Muscle layer of duodenum (tissue), 2 donors: ENCODE measurements around the gene FAM240A.

Source experiments
- H3K27ac ChIP-seq: one replicate; pipeline ENCODE4 v1.7.0; 2013; ENCODE audit warnings: mild to moderate bottlenecking, low read length
- H3K27me3 ChIP-seq: one replicate; pipeline ENCODE4 v1.7.0; 2013; ENCODE audit warnings: low read depth, mild to moderate bottlenecking, control low read depth, low read length
- H3K36me3 ChIP-seq, 2 donors: one replicate each; pipeline ENCODE4 v1.7.0; 2013; ENCODE audit warnings: low read length in 2 of 2, control low read depth in 1 of 2, mild to moderate bottlenecking in 1 of 2; ENCODE audit not compliant: insufficient read depth in 2 of 2, control insufficient read depth in 1 of 2
- H3K4me1 ChIP-seq, 2 donors: one replicate each; pipeline ENCODE4 v1.7.0; 2013; ENCODE audit warnings: low read length in 2 of 2, mild to moderate bottlenecking in 2 of 2, control low read depth in 1 of 2, moderate library complexity in 1 of 2; ENCODE audit not compliant: insufficient read depth in 2 of 2, control insufficient read depth in 1 of 2
- H3K4me3 ChIP-seq, 2 donors: one replicate each; pipeline ENCODE4 v1.7.0; 2013; ENCODE audit warnings: low read length in 2 of 2, low read depth in 1 of 2, mild to moderate bottlenecking in 1 of 2
- H3K9me3 ChIP-seq, 2 donors: one replicate each; pipeline ENCODE4 v1.7.0; 2013; ENCODE audit warnings: low read length in 2 of 2, control low read depth in 1 of 2, mild to moderate bottlenecking in 1 of 2; ENCODE audit not compliant: control insufficient read depth in 1 of 2
- donor health status: healthy.

The FAM240A gene

GRCh38 chr3:46593979-46594378 lies 18.3 kb upstream of the FAM240A start:
- no peaks in the 10 kb centered on the region for H3K36me3 ChIP-seq
- no peaks in the 10 kb centered on the region for H3K4me1 ChIP-seq
- no peak overlapping the region for H3K27ac ChIP-seq
- H3K27me3 ChIP-seq: no peaks in the 10 kb centered on the region
- H3K4me3 ChIP-seq: no peak overlapping the region
- no peaks in the 10 kb centered on the region for H3K9me3 ChIP-seq

- Histone ChIP-seq H3K36me3 (no peaks in the 10 kb centered on the region), H3K4me3 (no peak overlapping the region), H3K4me1 (no peaks in the 10 kb centered on the region), H3K27ac (no peak overlapping the region), H3K9me3 (no peaks in the 10 kb centered on the region), H3K27me3 (no peaks in the 10 kb centered on the region)
Observed at GRCh38 chr3:46594723-46595122, 17.6 kb upstream of the FAM240A start.

GRCh38 chr3:46595819-46596314 lies 16.5 kb upstream of the FAM240A start:
- no peak overlapping the region for H3K27ac ChIP-seq
- no peaks in the 10 kb centered on the region for H3K4me1 ChIP-seq
- no peaks in the 10 kb centered on the region for H3K9me3 ChIP-seq
- no peaks in the 10 kb centered on the region for H3K27me3 ChIP-seq
- no peaks in the 10 kb centered on the region for H3K36me3 ChIP-seq
- H3K4me3 ChIP-seq: no peak overlapping the region

- Histone ChIP-seq H3K27ac (no peak overlapping the region), H3K27me3 (no peaks in the 10 kb centered on the region), H3K4me1 (no peaks in the 10 kb centered on the region), H3K9me3 (no peaks in the 10 kb centered on the region), H3K36me3 (no peaks in the 10 kb centered on the region), H3K4me3 (no peak overlapping the region)
Observed at GRCh38 chr3:46599590-46599989, 12.7 kb upstream of the FAM240A start.

DNA sequence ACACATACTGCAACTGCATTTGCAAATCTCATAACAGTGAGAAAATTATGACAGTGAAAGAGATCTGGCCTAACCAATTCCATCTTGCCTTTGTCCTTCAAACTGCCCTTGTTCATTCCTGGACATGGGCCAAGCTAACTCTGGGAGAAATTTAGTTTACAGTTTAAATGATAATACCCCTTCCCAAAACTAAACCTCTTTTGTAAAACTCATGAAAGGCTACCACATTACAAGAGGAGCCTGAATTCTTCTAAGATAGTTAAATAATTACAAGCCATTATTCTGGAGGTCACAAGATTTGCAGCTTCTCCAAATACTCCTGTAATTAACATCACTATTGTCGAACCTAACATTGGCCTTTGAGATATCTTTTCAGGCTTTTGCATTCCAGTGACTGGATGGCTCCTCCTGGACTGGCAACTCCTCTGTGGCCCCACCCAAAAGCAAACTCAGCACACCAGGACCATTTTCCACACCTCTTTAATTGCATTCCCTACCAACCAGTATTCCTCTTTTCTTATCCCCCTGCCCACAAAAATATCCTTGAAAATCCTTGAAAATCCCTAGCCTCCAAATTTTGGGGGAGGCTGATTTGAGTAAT lies 8.8 kb upstream of the FAM240A start:
- no peaks in the 10 kb centered on the region for H3K36me3 ChIP-seq
- no peak overlapping the region for H3K27ac ChIP-seq
- no peaks in the 10 kb centered on the region for H3K27me3 ChIP-seq
- no peak overlapping the region for H3K4me3 ChIP-seq
- no peaks in the 10 kb centered on the region for H3K4me1 ChIP-seq
- H3K9me3 ChIP-seq: no peaks in the 10 kb centered on the region

DNA sequence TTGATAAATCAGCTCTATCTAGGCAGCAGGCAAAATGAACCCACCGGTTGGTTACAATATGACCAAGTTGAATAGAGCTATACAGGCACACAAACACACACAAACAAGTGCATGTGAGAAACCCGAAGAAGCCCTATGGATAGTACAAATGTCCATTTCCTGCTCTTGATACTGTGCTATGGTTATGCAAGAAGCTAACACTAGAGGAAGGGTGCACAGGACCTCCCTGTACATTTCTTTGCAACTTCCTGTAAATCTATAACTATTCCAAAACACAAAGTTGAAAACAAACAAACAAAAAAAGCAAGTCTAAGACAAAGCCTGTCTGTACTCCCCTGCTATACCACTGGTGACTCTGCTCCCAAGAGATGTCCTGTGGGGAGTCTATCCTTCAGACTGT lies 8.2 kb upstream of the FAM240A start:
- H3K9me3 ChIP-seq: no peaks in the 10 kb centered on the region
- no peaks in the 10 kb centered on the region for H3K36me3 ChIP-seq
- no peaks in the 10 kb centered on the region for H3K27me3 ChIP-seq
- no peaks in the 10 kb centered on the region for H3K4me1 ChIP-seq
- H3K4me3 ChIP-seq: no peak overlapping the region
- no peak overlapping the region for H3K27ac ChIP-seq

DNA sequence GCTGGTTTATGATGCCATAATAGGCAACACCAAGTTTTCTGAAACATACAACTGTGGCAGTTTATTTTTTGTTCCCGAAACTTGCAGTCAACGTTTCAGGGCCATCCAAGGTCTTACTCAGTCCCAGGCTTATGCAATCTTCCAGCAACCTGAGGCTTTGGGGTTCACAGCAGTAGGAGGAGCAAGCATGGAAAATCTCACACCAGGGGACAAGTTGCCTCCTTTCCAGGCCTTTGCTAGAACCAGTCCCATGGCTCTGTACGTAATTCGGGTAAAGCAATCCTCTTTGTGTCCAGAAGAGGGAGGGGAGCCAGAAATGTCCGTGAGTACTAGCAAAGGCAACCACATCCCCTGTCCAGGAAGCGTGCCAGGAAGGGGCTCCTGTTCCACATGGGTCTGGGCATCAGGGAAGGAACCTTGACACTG lies 4.7 kb upstream of the FAM240A start:
- H3K36me3 ChIP-seq: no peaks in the 10 kb centered on the region

DNA sequence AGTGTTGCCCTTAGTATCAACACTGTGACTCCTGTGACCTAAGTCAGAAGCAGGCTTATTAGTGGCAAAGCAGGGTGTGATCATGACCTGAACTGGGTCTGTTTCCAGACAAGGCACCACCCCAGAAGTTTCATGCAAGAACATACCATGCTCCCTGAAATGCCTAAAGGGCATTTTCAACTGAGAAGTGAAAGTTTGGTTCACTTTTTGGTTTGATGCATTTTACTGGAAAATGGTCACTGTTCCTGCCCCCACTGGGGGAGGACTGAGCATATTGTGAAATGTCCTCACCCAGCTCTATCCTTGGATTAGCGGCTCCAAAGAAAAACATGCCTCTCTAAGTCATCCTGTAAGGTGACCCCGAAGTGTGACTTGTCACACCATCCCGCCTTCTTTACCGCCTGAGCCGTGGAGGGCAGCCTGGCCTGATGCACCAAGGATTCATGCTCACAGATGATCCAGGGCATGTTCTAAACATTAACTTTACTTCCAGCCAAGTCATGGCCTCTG lies 3.1 kb upstream of the FAM240A start:
- no peak overlapping the region for H3K27ac ChIP-seq

More for the DNA sequence above, 4.7 kb upstream of the FAM240A start:
- no peak overlapping the region for H3K27ac ChIP-seq
- H3K27me3 ChIP-seq: no peaks in the 10 kb centered on the region
- H3K4me1 ChIP-seq: no peaks in the 10 kb centered on the region
- H3K9me3 ChIP-seq: no peaks in the 10 kb centered on the region
- H3K4me3 ChIP-seq: no peak overlapping the region

DNA sequence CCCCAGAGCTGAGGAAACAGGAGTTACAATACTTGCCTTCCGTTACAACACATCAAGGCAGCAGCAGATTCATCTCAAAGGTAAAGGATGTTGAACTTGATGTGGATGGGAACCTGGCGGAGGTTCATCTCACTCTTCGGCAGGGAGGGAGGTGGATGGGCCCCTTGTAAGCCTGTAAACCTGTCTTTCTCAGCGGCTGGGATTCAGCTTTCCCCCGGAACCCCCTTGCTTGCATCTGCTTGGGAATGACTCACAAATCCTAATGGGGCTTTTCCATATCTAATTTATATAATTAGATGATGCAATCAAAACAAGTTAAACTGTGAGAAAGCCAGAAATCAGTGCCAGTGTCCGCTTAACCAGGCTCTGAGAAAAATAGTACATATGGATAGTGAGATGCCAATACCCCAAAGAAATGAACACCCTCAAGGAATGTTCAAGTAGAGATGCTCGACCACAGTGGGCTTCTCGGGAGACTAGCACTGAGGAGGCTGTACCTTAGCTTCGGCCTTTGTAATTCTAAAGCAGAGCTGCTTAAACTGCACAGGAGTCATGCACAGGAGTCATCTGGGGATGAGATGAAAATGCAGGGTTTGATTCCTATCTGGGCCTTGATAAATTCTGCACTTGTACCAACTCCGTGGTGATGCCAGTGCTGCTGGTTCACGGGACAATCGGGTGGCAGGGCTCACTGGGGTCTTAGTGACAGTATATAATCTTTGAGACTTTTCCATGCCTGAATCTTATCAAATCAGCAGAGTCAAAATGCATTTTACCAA lies 2.2 kb upstream of the FAM240A start:
- H3K27me3 ChIP-seq: no peaks in the 10 kb centered on the region
- H3K4me1 ChIP-seq: no peaks in the 10 kb centered on the region
- H3K36me3 ChIP-seq: no peaks in the 10 kb centered on the region
- H3K27ac ChIP-seq: no peak overlapping the region
- H3K4me3 ChIP-seq: no peak overlapping the region
- H3K9me3 ChIP-seq: no peaks in the 10 kb centered on the region

More for the DNA sequence above, 3.1 kb upstream of the FAM240A start:
- no peak overlapping the region for H3K4me3 ChIP-seq
- H3K27me3 ChIP-seq: no peaks in the 10 kb centered on the region
- no peaks in the 10 kb centered on the region for H3K36me3 ChIP-seq
- no peaks in the 10 kb centered on the region for H3K9me3 ChIP-seq
- H3K4me1 ChIP-seq: no peaks in the 10 kb centered on the region

GRCh38 chr3:46613313-46614005 lies 1.1 kb downstream of the FAM240A start:
- H3K4me1 ChIP-seq: no peaks in the 10 kb centered on the region
- no peaks in the 10 kb centered on the region for H3K9me3 ChIP-seq
- no peaks in the 10 kb centered on the region for H3K27me3 ChIP-seq
- H3K27ac ChIP-seq: no peak overlapping the region
- H3K4me3 ChIP-seq: no peak overlapping the region
- no peaks in the 10 kb centered on the region for H3K36me3 ChIP-seq

GRCh38 chr3:46614431-46614830 lies 2.1 kb downstream of the FAM240A start:
- H3K27me3 ChIP-seq: no peaks in the 10 kb centered on the region

More at GRCh38 chr3:46614431-46614830, 2.1 kb downstream of the FAM240A start:
- H3K4me3 ChIP-seq: no peak overlapping the region
- H3K36me3 ChIP-seq: no peaks in the 10 kb centered on the region
- H3K4me1 ChIP-seq: no peaks in the 10 kb centered on the region
- no peaks in the 10 kb centered on the region for H3K9me3 ChIP-seq
- H3K27ac ChIP-seq: no peak overlapping the region
